ES-I3 (cell line): ENCODE data around the gene CNNM3.
A peak's percentile ranks its signal among the peaks of the same experiment; 100 is the strongest.
"Not testable (repeated sequence)": the region's sequence is repeated elsewhere in the genome, so short reads cannot be mapped to it uniquely, and the experiment has no call there.

Experiments used
- H3K36me3 ChIP-seq: 2 replicates; pipeline ENCODE4 v1.6.1; 2013; ENCODE audit warnings: mild to moderate bottlenecking, low read length, control low read depth, moderate library complexity; ENCODE audit not compliant: insufficient read depth
- H3K4me1 ChIP-seq: 2 replicates; pipeline ENCODE4 v1.6.1; 2013; ENCODE audit warnings: mild to moderate bottlenecking, control low read depth, low read length; ENCODE audit not compliant: insufficient read depth
- H3K9ac ChIP-seq: 2 replicates; pipeline ENCODE4 v1.6.1; 2013; ENCODE audit warnings: low read depth, mild to moderate bottlenecking, low read length, moderate library complexity
- H3K9me3 ChIP-seq: 2 replicates; pipeline ENCODE4 v1.6.1; 2013; ENCODE audit warnings: mild to moderate bottlenecking, low read length, moderate library complexity; ENCODE audit not compliant: control insufficient read depth, insufficient read depth

CNNM3 gene

DNA sequence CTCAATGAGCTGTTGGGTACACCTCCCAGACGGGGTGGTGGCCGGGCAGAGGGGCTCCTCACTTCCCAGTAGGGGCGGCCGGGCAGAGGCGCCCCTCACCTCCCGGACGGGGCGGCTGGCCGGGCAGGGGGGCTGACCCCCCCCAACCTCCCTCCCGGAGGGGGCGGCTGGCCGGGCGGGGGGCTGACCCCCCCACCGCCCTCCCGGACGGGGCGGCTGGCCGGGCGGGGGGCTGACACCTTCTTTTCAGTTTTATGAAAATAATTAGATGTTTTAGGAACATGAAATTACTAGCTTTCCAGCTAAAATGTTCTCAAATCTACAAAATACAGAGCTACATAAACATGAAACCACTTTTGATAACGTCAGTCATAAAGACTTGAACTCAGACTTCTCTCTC, 10.1 kb upstream of the CNNM3 start:
- not testable (repeated sequence) for H3K9me3 ChIP-seq, H3K9ac ChIP-seq, H3K4me1 ChIP-seq, H3K36me3 ChIP-seq

DNA sequence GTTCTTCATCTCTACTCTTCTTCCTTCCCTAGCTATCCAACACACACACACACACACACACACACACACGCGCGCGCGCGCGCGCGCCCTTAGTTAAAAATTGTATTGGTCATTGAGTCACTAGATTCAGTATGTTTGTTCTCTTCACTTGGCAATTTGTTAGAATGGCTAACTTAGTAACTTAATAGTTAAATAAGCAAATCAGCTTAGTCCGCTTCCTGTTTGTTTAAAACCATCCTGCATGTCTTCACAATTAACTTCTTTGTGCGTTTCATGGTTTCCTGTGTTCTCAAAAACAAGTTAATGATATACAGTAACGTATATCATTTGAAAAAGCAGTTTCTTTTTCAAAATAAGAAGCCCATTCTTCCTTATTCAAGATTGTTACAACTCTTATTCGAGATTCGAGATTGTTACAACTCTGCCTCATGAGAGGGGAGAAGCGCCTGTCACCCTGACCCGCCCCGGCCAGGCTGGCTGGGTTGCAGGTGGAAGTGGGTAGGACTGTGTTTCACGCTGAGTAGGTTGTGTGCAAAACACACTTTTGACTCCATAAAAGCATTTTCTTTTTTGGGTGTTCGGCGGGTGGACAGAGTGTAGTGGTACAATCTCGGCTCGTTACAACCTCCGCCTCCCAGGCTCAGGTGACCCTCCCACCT, 9.5 kb upstream of the CNNM3 start:
- H3K9me3 ChIP-seq = no peaks in the 10 kb centered on the region; the same call in 1 of the 2 replicates
- no peak overlapping the region for H3K9ac ChIP-seq
- no peaks in the 10 kb centered on the region for H3K36me3 ChIP-seq
- no peaks in the 10 kb centered on the region for H3K4me1 ChIP-seq

DNA sequence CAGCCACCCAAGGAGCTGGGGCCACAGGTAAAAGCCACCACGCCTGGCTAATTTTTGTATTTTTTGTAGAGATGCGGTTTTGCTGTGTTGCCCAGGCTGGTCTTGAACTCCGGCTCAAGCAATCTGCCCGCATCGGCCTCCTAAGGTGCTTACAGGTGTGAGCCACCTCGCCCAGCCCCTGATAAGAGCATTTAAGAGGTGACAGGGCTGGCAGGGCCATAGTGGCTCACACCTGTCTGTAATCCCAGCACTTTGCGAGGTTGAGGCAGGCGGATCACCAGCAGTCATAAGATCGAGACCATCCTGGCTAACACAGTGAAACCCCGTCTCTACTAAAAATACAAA, 9.0 kb upstream of the CNNM3 start:
- no peak overlapping the region for H3K9ac ChIP-seq
- H3K4me1 ChIP-seq = no peaks in the 10 kb centered on the region
- no peaks in the 10 kb centered on the region for H3K36me3 ChIP-seq
- no peaks in the 10 kb centered on the region; the same call in 1 of the 2 replicates for H3K9me3 ChIP-seq

GRCh38 chr2:96808176-96808837, 7.8 kb upstream of the CNNM3 start:
- Histone ChIP-seq H3K9me3 (no peaks in the 10 kb centered on the region; the same call in 1 of the 2 replicates), H3K4me1 (no peaks in the 10 kb centered on the region), H3K9ac (no peak overlapping the region), H3K36me3 (no peaks in the 10 kb centered on the region)

GRCh38 chr2:96809216-96809882, 6.7 kb upstream of the CNNM3 start:
- no peaks in the 10 kb centered on the region for H3K36me3 ChIP-seq

DNA sequence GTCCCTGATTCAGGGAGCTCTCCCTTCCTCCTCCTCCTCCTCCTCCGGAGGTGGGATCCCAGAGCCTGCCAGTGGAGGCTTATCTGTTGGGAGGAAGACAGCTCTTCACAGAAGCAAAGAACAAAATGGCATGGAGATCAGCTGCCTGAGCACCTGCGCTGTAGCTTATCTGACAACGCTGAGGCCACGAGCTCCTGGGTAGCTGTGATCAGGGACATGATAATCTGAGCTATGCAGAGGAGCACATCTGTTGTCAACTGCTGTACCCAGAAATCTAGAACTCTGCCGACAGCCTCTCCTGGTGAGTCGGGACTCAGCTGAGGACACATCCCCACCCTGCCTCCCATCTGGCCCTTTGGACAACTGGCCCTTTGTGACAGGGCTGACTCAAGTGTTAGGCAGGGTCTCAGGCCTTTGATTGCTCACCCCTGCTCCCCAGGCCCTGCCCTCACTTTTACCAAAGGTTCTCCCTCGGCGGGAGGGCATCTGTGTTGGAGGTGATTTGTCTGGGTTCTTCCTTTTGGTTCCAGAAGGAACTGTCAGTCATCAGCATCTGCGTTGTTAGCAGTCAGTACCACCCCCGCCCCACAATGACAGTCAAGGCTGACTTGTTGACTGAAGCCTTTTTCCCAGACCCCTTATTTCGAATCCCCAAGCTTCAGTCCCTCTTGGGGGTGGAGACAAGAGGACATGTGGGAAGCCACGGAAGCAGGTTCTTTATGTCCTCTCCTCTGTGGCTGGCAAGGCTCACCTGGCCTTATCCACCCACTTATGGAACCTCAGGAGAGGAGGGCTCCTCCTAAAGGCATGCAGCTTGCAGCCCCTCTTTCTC, 5.9 kb upstream of the CNNM3 start:
- H3K9ac ChIP-seq = no peak overlapping the region
- no peaks in the 10 kb centered on the region for H3K4me1 ChIP-seq

More at GRCh38 chr2:96809216-96809882, 6.7 kb upstream of the CNNM3 start:
- H3K4me1 ChIP-seq = no peaks in the 10 kb centered on the region
- H3K9me3 ChIP-seq = no peaks in the 10 kb centered on the region; the same call in 1 of the 2 replicates
- H3K9ac ChIP-seq = no peak overlapping the region

GRCh38 chr2:96810783-96811192, 5.3 kb upstream of the CNNM3 start:
- Histone ChIP-seq H3K9ac (no peak overlapping the region), H3K9me3 (no peaks in the 10 kb centered on the region), H3K36me3 (no peaks in the 10 kb centered on the region), H3K4me1 (no peaks in the 10 kb centered on the region)

More for the DNA sequence above, 5.9 kb upstream of the CNNM3 start:
- H3K36me3 ChIP-seq = no peaks in the 10 kb centered on the region
- H3K9me3 ChIP-seq = no peaks in the 10 kb centered on the region

GRCh38 chr2:96811917-96812316, 4.2 kb upstream of the CNNM3 start:
- H3K9me3 ChIP-seq = no peaks in the 10 kb centered on the region
- no peak overlapping the region for H3K9ac ChIP-seq
- no peaks in the 10 kb centered on the region for H3K4me1 ChIP-seq
- no peaks in the 10 kb centered on the region for H3K36me3 ChIP-seq

- Histone ChIP-seq H3K4me1 (no peaks in the 10 kb centered on the region), H3K9me3 (no peaks in the 10 kb centered on the region), H3K9ac (no peak overlapping the region)
Measured at GRCh38 chr2:96813656-96814055, 2.4 kb upstream of the CNNM3 start.

GRCh38 chr2:96815326-96816126, 542 bp upstream of the CNNM3 start:
- Histone ChIP-seq H3K4me1 (0 out of 2 replicates have a peak, but pooled peaks cover 5% of the 10 kb centered on the region), H3K36me3 (no peaks in the 10 kb centered on the region), H3K9ac (peak overlapping the region; percentile 67), H3K9me3 (no peaks in the 10 kb centered on the region)

More at GRCh38 chr2:96813656-96814055, 2.4 kb upstream of the CNNM3 start:
- H3K36me3 ChIP-seq = no peaks in the 10 kb centered on the region

DNA sequence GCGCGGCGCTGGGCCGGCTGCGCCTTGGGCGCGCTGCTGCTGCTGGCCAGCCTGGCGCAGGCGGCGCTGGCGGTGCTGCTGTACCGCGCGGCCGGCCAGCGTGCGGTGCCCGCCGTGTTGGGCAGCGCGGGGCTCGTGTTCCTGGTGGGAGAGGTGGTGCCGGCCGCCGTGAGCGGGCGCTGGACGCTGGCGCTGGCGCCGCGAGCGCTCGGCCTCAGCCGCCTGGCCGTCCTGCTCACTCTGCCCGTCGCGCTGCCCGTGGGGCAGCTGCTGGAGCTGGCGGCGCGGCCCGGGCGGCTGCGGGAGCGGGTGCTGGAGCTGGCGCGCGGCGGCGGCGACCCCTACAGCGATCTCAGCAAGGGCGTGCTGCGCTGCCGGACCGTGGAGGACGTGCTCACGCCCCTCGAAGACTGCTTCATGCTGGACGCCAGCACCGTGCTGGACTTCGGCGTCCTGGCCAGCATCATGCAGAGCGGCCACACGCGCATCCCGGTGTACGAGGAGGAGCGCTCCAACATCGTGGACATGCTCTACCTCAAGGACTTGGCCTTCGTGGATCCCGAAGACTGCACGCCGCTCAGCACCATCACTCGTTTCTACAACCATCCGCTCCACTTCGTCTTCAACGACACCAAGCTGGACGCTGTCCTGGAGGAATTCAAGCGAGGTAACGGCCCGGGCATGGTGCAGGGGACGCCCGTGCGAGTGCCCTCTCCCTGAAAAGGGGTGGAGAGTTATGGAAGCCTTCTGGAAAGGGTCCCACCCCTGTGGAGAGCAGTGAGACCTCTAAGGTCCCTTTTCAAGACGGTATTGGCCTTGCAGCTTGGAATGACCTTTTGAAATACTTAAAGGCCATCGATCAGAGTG, 1.0 kb downstream of the CNNM3 start:
- Histone ChIP-seq H3K9ac (peak overlapping the region; percentile 75), H3K36me3 (no peaks in the 10 kb centered on the region), H3K9me3 (no peaks in the 10 kb centered on the region), H3K4me1 (0 out of 2 replicates have a peak, but pooled peaks cover 5% of the 10 kb centered on the region)

GRCh38 chr2:96817882-96818281, 1.8 kb downstream of the CNNM3 start:
- Histone ChIP-seq H3K9me3 (no peaks in the 10 kb centered on the region), H3K36me3 (no peaks in the 10 kb centered on the region), H3K4me1 (0 out of 2 replicates have a peak, but pooled peaks cover 5% of the 10 kb centered on the region), H3K9ac (peak overlapping the region; percentile 75; the same call in 1 of the 2 replicates)
